Measurements from ENCODE around the gene ST6GALNAC6. TPM values are rescaled to one million over a fixed set of nuclear protein-coding genes. Genes with fewer than 3 reads are reported as not detected.
A peak's percentile ranks its signal among the peaks of the same experiment; 100 is the strongest.

Gene ST6GALNAC6
- total and polyA plus RNA-seq, 10 of the 15 experiments (the other 5 are each of a cell fraction or from before 2014, with no cell fraction given) = 0.40 to 27.0 (median 16.8) TPM

GRCh38 chr9:127897193-127897692, 2.2 kb downstream of the ST6GALNAC6 start:
- H3K9me3 ChIP-seq (replicated peaks; ENCODE audit: control insufficient read depth, insufficient read depth, low read length) = peaks cover 15% of the 10 kb centered on the region; the same call in 2 of the 3 replicates
- peak overlapping the region; percentile 60; the same call in 1 of the 2 replicates for H3K4me3 ChIP-seq
- peak overlapping the region; percentile 79 for H3K4me2 ChIP-seq (ENCODE audit: control insufficient read depth, insufficient read depth)
- RAD21 ChIA-PET (ENCODE audit: unreplicated experiment) = interaction anchor here (0.6 to 10.1 kb wide), 5 partner anchors 9 to 162 kb away, joined by 3 to 92 read pairs (median 3); partner anchors contain the start of genes ST6GALNAC4 and TOR2A
- TF ChIP-seq FOXM1 (IDR thresholded peaks at IDR 0.05; ENCODE audit: low read depth, low read length) (no peak), ZBED1 (IDR thresholded peaks at IDR 0.05; ENCODE audit: borderline replicate concordance) (no peak), MYB (IDR thresholded peaks at IDR 0.05; ENCODE audit: borderline replicate concordance, low read depth, low read length) (no peak), SPI1 (IDR thresholded peaks at IDR 0.05; ENCODE audit: borderline replicate concordance, insufficient read depth, low read depth, low read length) (peak; percentile 18; the same call in 1 of the 2 replicates), FOS (IDR thresholded peaks at IDR 0.05; ENCODE audit: borderline replicate concordance, extremely low read depth, insufficient read length) (no peak), NR2F1 (conservative IDR thresholded peaks at IDR 0.05) (peak; percentile 56; the same call in 1 of the 2 replicates), IRF5 (IDR thresholded peaks at IDR 0.05; ENCODE audit: borderline replicate concordance) (no peak), HCFC1 (IDR thresholded peaks at IDR 0.05; ENCODE audit: low read length) (no peak)
- SMC1A ChIA-PET (ENCODE audit: uncharacterized antibody, unreplicated experiment) = interaction anchor here (0.7 to 1.2 kb wide), 2 partner anchors 23 to 86 kb away, joined by 3 read pairs; no protein-coding TSS in a partner anchor
- no peak overlapping the region; the same call in 1 of the 2 replicates for H2AFZ ChIP-seq (ENCODE audit: control insufficient read depth, low read depth, low read length)
- FAIRE-seq (no peak), DNase-seq (ENCODE audit: low read depth, low spot score) (no peak), ATAC-seq (peak; percentile 63)
- in situ Hi-C loops (cut with MboI) = no loop called here
- no peak overlapping the region for H3K27ac ChIP-seq (ENCODE audit: control insufficient read depth, insufficient read depth)
- intact Hi-C loops (cut with micrococcal nuclease; ENCODE audit: unreplicated experiment) = no loop called here
- H3K79me2 ChIP-seq (ENCODE audit: control insufficient read depth, insufficient read depth, low read length) = peaks cover 5% of the 10 kb centered on the region
- no peak overlapping the region for H3K9ac ChIP-seq (ENCODE audit: control insufficient read depth, insufficient read depth, low read length)
- no peaks in the 10 kb centered on the region for H4K20me1 ChIP-seq (ENCODE audit: control insufficient read depth, insufficient read depth)
- 18% methylated on average over 13 of the region's 19 CpGs for WGBS (ENCODE audit: insufficient coverage, insufficient replicate concordance, low lambda C conversion rate, missing lambda C conversion rate)
- no TSS peak for BruUV-seq (replicated peaks)
- H3K4me1 ChIP-seq (ENCODE audit: control insufficient read depth, insufficient read depth, low read length) = peaks cover 34% of the 10 kb centered on the region
- POLR2A ChIA-PET = interaction anchor here (0.6 to 11.0 kb wide), 3 partner anchors 9 to 121 kb away, joined by 3 to 166 read pairs (median 3); partner anchors contain the start of gene ST6GALNAC4
- H3K27me3 ChIP-seq (replicated peaks in 1 of 2; ENCODE audit: control insufficient read depth in 2 of 2, insufficient read depth in 2 of 2, low read length in 1 of 2) = no peaks in the 10 kb centered on the region
- H3K36me3 ChIP-seq (ENCODE audit: control insufficient read depth in 2 of 2, insufficient read depth in 2 of 2, low read length in 1 of 2) = peaks cover 11 to 13% of the 10 kb centered on the region in 2 experiments; a peak in 3 of 4 replicates
- CTCF ChIA-PET = interaction anchor here (0.9 to 4.5 kb wide), 3 partner anchors 24 to 186 kb away, joined by 3 to 24 read pairs (median 5); partner anchors contain the start of gene TOR2A

All from GM12878 (cell line).